Measurements from ENCODE around the gene EML4. TPM values are rescaled to one million over a fixed set of nuclear protein-coding genes. Genes with fewer than 3 reads are reported as not detected.
A peak's percentile ranks its signal among the peaks of the same experiment; 100 is the strongest.

EML4 gene
- total RNA-seq, 1 donor from 2014 or later = 4.3 TPM

DNA sequence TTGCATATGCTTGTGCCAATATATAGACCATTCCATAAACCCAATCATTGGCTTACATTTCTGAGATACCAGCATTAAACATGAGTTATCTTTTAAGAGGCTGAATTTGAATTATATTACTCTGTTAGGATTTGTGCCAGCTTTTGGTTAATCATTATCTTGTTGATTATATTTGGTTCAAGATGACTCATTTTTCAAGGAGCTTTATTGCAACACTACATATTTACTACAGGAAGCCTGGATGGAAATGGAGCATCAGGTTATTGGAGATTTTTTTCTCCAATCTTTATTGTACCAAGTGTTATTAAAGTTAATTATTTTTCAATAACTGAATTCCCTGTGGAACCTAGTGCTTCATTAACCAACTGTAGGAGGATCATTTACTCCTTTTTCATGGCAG, 26.4 kb downstream of the EML4 start:
- peaks cover 25% of the 10 kb centered on the region for H3K4me1 ChIP-seq
- intact Hi-C loops (cut with micrococcal nuclease) = no loop called here
- H3K36me3 ChIP-seq = no peaks in the 10 kb centered on the region
- no peak overlapping the region for H3K27ac ChIP-seq (replicated peaks)
- no peak overlapping the region for H3K4me3 ChIP-seq
- no peak for DNase-seq
- TF ChIP-seq, protein P1, sequence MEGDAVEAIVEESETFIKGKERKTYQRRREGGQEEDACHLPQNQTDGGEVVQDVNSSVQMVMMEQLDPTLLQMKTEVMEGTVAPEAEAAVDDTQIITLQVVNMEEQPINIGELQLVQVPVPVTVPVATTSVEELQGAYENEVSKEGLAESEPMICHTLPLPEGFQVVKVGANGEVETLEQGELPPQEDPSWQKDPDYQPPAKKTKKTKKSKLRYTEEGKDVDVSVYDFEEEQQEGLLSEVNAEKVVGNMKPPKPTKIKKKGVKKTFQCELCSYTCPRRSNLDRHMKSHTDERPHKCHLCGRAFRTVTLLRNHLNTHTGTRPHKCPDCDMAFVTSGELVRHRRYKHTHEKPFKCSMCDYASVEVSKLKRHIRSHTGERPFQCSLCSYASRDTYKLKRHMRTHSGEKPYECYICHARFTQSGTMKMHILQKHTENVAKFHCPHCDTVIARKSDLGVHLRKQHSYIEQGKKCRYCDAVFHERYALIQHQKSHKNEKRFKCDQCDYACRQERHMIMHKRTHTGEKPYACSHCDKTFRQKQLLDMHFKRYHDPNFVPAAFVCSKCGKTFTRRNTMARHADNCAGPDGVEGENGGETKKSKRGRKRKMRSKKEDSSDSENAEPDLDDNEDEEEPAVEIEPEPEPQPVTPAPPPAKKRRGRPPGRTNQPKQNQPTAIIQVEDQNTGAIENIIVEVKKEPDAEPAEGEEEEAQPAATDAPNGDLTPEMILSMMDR (IDR thresholded peaks at IDR 0.05; ENCODE audit: borderline replicate concordance) = no peak
- H3K9me3 ChIP-seq (replicated peaks) = no peaks in the 10 kb centered on the region
- no peaks in the 10 kb centered on the region for H3K27me3 ChIP-seq (ENCODE audit: low read depth)

DNA sequence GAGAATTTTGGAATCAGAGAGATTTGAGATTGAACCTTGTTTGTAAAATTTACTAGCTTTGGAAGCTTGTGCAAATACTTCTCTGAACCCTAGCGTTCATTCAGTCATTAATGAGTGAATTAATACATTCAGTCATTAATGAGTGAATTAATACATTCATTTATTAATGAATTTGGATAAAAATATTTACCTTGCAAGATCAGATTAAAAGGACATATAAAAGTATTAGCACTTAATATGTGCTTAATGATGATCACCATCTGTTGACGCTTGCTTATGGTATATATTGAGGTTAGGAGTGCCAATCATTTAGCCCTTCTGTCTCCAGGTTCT, 26.9 kb downstream of the EML4 start:
- Histone ChIP-seq H3K4me1 (peaks cover 30% of the 10 kb centered on the region), H3K27ac (replicated peaks) (no peak overlapping the region), H3K36me3 (no peaks in the 10 kb centered on the region), H3K9me3 (replicated peaks) (no peaks in the 10 kb centered on the region), H3K4me3 (no peak overlapping the region), H3K27me3 (ENCODE audit: low read depth) (no peaks in the 10 kb centered on the region)
- intact Hi-C loops (cut with micrococcal nuclease) = no loop called here
- no peak for DNase-seq
- TF ChIP-seq, protein P1 (IDR thresholded peaks at IDR 0.05; ENCODE audit: borderline replicate concordance) = no peak

DNA sequence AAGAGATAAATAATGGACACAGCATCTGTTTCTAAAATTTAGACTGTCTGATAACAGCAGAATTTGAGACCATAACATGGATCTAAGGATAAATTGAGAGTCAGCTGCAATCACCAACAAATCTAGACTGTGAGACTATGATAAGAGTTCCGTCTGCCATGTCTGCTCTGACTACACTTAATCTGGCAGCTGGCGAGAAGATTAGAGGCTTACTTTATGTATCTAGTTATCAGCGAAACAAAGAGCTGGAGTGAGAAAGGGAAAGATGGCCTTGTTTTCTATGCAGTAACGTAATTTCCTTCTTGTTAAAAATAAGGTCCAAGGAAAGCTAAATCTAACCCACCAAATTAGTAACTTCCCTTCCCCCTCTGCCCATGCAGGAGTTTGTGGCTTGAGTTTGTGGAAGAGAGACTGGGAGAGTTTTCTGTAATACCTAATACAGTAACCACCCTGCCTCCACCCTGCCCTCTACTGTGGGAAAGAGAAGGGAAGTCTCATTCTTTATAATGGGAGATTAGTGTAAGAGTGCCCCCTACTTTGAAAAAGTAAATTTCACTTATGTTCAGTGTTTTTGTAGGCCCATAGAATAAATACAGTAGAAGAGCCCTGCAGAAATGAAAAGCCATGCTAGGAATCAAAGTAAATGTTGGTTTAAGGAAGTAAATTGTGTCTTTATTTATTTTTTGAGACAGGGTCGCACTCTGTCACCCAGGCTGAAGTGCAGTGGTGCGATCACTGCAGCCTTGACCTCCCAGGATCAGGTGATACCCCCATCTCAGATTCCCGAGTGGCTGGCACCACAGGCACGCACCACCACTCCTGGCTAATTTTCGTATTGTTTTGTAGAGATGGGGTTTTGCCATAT, 27.5 kb downstream of the EML4 start:
- H3K36me3 ChIP-seq = no peaks in the 10 kb centered on the region
- TF ChIP-seq, protein P1 (IDR thresholded peaks at IDR 0.05; ENCODE audit: borderline replicate concordance) = peak; percentile 69
- H3K4me3 ChIP-seq = no peak overlapping the region
- no peak for DNase-seq
- intact Hi-C loops (cut with micrococcal nuclease) = no loop called here
- no peaks in the 10 kb centered on the region for H3K9me3 ChIP-seq (replicated peaks)
- H3K27ac ChIP-seq (replicated peaks) = no peak overlapping the region
- H3K27me3 ChIP-seq (ENCODE audit: low read depth) = no peaks in the 10 kb centered on the region
- H3K4me1 ChIP-seq = peaks cover 31% of the 10 kb centered on the region

DNA sequence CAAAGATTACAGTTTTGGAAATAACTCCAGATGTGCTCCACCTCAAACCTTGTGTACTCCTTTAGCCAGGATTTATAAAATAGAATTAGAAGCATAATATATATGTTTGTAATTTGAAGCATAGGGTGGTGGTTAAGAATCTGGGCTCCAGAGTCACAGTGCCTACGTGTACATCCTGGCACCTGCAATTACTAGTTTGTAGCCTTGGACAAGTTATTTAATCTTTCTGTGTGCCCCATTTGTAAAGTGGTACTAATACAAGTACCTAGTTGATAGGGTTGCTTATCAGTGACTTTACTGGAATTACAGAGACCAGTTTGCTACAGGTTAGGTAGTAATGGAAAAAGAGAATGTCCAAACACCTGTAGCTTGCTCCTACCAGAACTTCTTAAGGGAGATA, 28.6 kb downstream of the EML4 start:
- TF ChIP-seq, protein P1 (IDR thresholded peaks at IDR 0.05; ENCODE audit: borderline replicate concordance) = no peak
- Histone ChIP-seq H3K4me3 (no peak overlapping the region), H3K27ac (replicated peaks) (no peak overlapping the region), H3K4me1 (peaks cover 31% of the 10 kb centered on the region), H3K27me3 (ENCODE audit: low read depth) (no peaks in the 10 kb centered on the region), H3K36me3 (no peaks in the 10 kb centered on the region), H3K9me3 (replicated peaks) (no peaks in the 10 kb centered on the region)
- no peak for DNase-seq
- intact Hi-C loops (cut with micrococcal nuclease) = no loop called here

DNA sequence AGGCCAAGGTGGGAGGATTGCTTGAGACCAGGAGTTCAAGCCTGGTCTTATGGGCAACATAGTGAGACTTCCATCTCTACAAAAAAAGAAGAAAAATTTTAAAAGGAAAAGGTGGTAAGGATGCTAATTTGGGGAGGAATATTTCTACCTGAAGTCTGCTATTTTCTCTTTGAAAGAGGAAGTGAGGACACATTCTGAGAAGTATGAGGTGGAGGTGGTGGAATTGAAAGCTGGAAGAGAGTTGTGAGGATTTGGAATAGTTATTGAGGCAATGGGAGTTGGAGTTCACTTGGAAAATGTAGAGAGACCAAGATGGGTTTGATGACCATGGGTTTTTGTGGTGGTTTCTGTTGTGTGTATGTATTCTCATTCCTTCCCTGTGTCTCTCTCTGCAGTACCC, 29.3 kb downstream of the EML4 start:
- no peak overlapping the region for H3K4me3 ChIP-seq
- H3K9me3 ChIP-seq (replicated peaks) = no peaks in the 10 kb centered on the region
- no peak for DNase-seq
- intact Hi-C loops (cut with micrococcal nuclease) = no loop called here
- H3K36me3 ChIP-seq = no peaks in the 10 kb centered on the region
- peaks cover 30% of the 10 kb centered on the region for H3K4me1 ChIP-seq
- no peak overlapping the region for H3K27ac ChIP-seq (replicated peaks)
- no peaks in the 10 kb centered on the region for H3K27me3 ChIP-seq (ENCODE audit: low read depth)
- TF ChIP-seq, protein P1 (IDR thresholded peaks at IDR 0.05; ENCODE audit: borderline replicate concordance) = no peak
